ENCODE results near the gene ANKMY1. TPM values are rescaled to one million over a fixed set of nuclear protein-coding genes. Genes with fewer than 3 reads are reported as not detected.

ANKMY1 gene
- total and polyA plus RNA-seq, 2 of the 13 experiments (the other 11 are each of a cell fraction or from before 2014, with no cell fraction given), result 11.7 to 18.8 TPM

DNA sequence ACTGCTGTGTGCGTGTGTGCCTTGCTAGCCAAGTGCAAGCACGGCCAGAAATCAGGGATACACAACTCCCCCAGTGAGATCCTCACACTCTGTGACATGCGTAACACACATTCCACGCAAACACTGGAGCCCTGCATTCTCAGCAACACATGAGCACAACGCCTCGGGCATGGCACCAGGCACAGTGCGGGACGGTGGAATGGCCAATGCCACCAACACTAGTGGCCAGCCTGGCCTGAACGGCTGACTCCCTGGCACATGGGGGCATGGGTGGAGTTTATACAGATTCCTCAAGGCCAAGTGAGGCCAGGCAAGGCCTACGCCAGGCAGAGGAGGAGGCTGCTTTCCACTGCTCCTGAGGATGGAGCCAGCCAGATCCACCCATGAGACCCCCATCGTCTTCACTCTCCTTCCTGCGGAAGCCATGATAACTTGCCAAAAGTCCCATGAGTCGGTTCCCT, 56.2 kb downstream of the ANKMY1 start (continued):
- TF ChIP-seq, protein P1, sequence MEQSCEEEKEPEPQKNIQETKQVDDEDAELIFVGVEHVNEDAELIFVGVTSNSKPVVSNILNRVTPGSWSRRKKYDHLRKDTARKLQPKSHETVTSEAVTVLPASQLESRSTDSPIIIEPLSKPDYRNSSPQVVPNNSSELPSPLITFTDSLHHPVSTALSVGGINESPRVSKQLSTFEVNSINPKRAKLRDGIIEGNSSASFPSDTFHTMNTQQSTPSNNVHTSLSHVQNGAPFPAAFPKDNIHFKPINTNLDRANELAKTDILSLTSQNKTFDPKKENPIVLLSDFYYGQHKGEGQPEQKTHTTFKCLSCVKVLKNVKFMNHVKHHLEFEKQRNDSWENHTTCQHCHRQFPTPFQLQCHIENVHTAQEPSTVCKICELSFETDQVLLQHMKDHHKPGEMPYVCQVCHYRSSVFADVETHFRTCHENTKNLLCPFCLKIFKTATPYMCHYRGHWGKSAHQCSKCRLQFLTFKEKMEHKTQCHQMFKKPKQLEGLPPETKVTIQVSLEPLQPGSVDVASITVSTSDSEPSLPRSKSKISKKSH (CRISPR knock-in tag; IDR thresholded peaks at IDR 0.05; ENCODE audit: borderline replicate concordance), result no peak
- no peak for TF ChIP-seq BRCA1 (CRISPR knock-in tag; IDR thresholded peaks at IDR 0.05)
- no peak for TF ChIP-seq KDM1A (CRISPR knock-in tag; IDR thresholded peaks at IDR 0.05)
- TF ChIP-seq YEATS4 (CRISPR knock-in tag; IDR thresholded peaks at IDR 0.05; ENCODE audit: borderline replicate concordance), result no peak
- TF ChIP-seq ZNF83 (CRISPR knock-in tag; IDR thresholded peaks at IDR 0.05; ENCODE audit: borderline replicate concordance), result no peak
- TF ChIP-seq, protein P2, sequence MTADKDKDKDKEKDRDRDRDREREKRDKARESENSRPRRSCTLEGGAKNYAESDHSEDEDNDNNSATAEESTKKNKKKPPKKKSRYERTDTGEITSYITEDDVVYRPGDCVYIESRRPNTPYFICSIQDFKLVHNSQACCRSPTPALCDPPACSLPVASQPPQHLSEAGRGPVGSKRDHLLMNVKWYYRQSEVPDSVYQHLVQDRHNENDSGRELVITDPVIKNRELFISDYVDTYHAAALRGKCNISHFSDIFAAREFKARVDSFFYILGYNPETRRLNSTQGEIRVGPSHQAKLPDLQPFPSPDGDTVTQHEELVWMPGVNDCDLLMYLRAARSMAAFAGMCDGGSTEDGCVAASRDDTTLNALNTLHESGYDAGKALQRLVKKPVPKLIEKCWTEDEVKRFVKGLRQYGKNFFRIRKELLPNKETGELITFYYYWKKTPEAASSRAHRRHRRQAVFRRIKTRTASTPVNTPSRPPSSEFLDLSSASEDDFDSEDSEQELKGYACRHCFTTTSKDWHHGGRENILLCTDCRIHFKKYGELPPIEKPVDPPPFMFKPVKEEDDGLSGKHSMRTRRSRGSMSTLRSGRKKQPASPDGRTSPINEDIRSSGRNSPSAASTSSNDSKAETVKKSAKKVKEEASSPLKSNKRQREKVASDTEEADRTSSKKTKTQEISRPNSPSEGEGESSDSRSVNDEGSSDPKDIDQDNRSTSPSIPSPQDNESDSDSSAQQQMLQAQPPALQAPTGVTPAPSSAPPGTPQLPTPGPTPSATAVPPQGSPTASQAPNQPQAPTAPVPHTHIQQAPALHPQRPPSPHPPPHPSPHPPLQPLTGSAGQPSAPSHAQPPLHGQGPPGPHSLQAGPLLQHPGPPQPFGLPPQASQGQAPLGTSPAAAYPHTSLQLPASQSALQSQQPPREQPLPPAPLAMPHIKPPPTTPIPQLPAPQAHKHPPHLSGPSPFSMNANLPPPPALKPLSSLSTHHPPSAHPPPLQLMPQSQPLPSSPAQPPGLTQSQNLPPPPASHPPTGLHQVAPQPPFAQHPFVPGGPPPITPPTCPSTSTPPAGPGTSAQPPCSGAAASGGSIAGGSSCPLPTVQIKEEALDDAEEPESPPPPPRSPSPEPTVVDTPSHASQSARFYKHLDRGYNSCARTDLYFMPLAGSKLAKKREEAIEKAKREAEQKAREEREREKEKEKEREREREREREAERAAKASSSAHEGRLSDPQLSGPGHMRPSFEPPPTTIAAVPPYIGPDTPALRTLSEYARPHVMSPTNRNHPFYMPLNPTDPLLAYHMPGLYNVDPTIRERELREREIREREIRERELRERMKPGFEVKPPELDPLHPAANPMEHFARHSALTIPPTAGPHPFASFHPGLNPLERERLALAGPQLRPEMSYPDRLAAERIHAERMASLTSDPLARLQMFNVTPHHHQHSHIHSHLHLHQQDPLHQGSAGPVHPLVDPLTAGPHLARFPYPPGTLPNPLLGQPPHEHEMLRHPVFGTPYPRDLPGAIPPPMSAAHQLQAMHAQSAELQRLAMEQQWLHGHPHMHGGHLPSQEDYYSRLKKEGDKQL (CRISPR knock-in tag; IDR thresholded peaks at IDR 0.05; ENCODE audit: low read depth), result no peak

All from HepG2 (cell line).